ENCODE data around the gene EPS15.

DNA sequence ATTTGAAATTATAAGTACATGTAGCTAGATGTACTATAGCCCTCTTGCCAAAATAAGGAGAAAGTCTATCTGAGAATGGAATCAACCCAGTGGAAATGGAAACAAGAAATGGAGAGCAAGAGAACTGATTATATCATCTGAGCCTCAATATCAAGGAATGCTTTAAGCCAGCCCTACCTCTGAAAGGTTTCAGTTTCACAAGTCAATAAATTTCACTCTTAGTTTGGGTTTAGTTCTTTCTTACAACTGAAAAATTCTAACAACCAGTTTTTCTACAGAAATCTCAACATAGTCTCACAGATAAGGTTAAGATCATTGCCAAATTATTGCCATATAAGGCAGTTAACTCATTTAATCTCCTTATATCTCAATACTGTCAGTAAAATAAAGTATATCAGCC lies 80.0 kb downstream of the EPS15 start:
- TF ChIP-seq, protein P1, sequence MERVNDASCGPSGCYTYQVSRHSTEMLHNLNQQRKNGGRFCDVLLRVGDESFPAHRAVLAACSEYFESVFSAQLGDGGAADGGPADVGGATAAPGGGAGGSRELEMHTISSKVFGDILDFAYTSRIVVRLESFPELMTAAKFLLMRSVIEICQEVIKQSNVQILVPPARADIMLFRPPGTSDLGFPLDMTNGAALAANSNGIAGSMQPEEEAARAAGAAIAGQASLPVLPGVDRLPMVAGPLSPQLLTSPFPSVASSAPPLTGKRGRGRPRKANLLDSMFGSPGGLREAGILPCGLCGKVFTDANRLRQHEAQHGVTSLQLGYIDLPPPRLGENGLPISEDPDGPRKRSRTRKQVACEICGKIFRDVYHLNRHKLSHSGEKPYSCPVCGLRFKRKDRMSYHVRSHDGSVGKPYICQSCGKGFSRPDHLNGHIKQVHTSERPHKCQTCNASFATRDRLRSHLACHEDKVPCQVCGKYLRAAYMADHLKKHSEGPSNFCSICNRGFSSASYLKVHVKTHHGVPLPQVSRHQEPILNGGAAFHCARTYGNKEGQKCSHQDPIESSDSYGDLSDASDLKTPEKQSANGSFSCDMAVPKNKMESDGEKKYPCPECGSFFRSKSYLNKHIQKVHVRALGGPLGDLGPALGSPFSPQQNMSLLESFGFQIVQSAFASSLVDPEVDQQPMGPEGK (CRISPR knock-in tag; IDR thresholded peaks at IDR 0.05; ENCODE audit: borderline replicate concordance): no peak
- TF ChIP-seq ESRRG (CRISPR knock-in tag; IDR thresholded peaks at IDR 0.05) (no peak), ZFP30 (CRISPR knock-in tag; IDR thresholded peaks at IDR 0.05) (no peak), GLIS3 (CRISPR knock-in tag; IDR thresholded peaks at IDR 0.05) (no peak), ZC3H10 (CRISPR knock-in tag; IDR thresholded peaks at IDR 0.05) (no peak)
- TF ChIP-seq, protein P2, sequence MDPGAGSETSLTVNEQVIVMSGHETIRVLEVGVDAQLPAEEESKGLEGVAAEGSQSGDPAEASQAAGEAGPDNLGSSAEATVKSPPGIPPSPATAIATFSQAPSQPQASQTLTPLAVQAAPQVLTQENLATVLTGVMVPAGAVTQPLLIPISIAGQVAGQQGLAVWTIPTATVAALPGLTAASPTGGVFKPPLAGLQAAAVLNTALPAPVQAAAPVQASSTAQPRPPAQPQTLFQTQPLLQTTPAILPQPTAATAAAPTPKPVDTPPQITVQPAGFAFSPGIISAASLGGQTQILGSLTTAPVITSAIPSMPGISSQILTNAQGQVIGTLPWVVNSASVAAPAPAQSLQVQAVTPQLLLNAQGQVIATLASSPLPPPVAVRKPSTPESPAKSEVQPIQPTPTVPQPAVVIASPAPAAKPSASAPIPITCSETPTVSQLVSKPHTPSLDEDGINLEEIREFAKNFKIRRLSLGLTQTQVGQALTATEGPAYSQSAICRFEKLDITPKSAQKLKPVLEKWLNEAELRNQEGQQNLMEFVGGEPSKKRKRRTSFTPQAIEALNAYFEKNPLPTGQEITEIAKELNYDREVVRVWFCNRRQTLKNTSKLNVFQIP (CRISPR knock-in tag; IDR thresholded peaks at IDR 0.05; ENCODE audit: borderline replicate concordance, low read depth): no peak
